Type B pancreatic cell (in vitro differentiated cells): ENCODE results near the gene ZNF132. TPM values are rescaled to one million over a fixed set of nuclear protein-coding genes. Genes with fewer than 3 reads are reported as not detected.
A peak's percentile ranks its signal among the peaks of the same experiment; 100 is the strongest.

Experiments used
- DNase-seq: peaks from one replicate; pipeline ENCODE4 v3.0.0; 2021; ENCODE audit warnings: mixed read lengths; ENCODE audit not compliant: unreplicated experiment; ENCODE audit errors: extremely low spot score
- H3K27ac Mint-ChIP-seq: 2 replicates; pipeline ENCODE4 v1.8.0; 2021; ENCODE audit warnings: mild to moderate bottlenecking, mixed read lengths
- H3K27me3 Mint-ChIP-seq: 2 replicates; pipeline ENCODE4 v1.8.0; 2021; ENCODE audit warnings: mixed read lengths
- H3K36me3 Mint-ChIP-seq: 2 replicates; pipeline ENCODE4 v1.8.0; 2021; ENCODE audit warnings: mixed read lengths
- H3K4me1 Mint-ChIP-seq: one replicate; pipeline ENCODE4 v1.8.0; 2021; ENCODE audit warnings: mixed read lengths; ENCODE audit not compliant: unreplicated experiment
- H3K4me3 Mint-ChIP-seq: 2 replicates; pipeline ENCODE4 v1.8.0; 2021; ENCODE audit warnings: mild to moderate bottlenecking, mixed read lengths
- H3K9me3 Mint-ChIP-seq: 2 replicates; pipeline ENCODE4 v1.8.0; 2021; ENCODE audit warnings: mixed read lengths
- total RNA-seq: library from RNA; stranded (reverse); gene quantifications from 2 replicates; pipeline ENCODE4 v1.2.1, GENCODE V29; 2021; ENCODE audit warnings: low replicate concordance
- TF ChIP-seq, protein P1 (sequence below): fragments of 200-600 bp; sonication (generic); conservative IDR thresholded peaks from 2 replicates; pipeline ENCODE4 v1.5.0; 2021; ENCODE audit warnings: antibody characterized with exemption, mild to moderate bottlenecking

ZNF132 gene
- total RNA-seq, 1 donor from 2014 or later, result 6.0 TPM

DNA sequence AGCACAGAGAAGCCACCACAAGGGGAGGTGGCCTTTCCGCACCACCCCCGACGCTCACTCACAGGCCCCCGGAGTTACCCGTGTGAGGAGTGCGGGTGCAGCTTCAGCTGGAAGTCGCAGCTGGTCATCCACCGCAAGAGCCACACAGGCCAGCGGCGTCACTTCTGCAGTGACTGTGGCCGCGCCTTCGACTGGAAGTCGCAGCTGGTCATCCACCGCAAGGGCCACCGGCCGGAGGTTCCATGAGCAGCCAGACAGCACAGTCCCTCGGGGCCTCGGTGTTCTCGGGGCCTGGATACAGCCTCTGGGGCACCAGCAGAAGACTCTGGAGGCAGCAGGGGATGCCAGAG is 40.5 kb upstream of the ZNF132 start:
- Mint-ChIP-seq H3K27ac (no peak overlapping the region), H3K4me1 (peaks cover 5% of the 10 kb centered on the region)
- no peak for DNase-seq

DNA sequence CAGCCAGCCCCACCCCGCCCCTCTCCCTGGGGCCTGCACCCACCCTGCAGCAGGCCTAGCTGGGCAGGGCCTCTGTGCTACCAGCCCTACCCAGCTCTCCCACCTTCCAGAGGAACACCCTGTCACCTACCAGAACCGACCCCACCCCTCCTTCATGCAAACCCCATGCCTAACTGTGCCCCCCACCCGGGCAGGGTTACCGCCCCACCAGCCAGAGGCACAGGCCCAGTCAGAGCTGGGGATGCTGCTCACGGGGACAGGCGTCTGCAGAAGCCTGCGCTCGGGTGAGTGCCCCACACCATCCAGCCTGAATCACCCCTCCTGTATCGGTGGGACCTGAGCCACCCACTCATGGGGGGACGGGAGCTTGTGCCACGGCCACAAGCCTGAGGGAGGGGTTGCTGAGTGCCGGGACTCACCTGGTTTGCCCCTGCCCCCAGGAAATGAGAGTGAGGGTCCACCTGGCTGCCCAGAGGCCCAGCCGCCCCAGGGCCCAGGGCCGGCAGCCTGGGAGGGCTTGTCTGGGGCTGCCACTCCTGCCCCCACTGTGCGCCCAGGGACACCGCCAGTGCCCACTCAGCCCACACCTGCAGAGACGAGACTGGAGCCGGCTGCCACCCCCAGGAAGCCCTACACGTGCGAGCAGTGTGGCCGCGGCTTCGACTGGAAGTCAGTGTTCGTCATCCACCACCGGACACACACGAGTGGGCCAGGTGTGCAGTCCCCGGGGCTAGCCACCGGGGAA is 40.0 kb upstream of the ZNF132 start:
- no peaks in the 10 kb centered on the region for H3K36me3 Mint-ChIP-seq
- DNase-seq, result no peak
- H3K4me3 Mint-ChIP-seq, result no peak overlapping the region
- no peaks in the 10 kb centered on the region for H3K27me3 Mint-ChIP-seq
- TF ChIP-seq, protein P1, sequence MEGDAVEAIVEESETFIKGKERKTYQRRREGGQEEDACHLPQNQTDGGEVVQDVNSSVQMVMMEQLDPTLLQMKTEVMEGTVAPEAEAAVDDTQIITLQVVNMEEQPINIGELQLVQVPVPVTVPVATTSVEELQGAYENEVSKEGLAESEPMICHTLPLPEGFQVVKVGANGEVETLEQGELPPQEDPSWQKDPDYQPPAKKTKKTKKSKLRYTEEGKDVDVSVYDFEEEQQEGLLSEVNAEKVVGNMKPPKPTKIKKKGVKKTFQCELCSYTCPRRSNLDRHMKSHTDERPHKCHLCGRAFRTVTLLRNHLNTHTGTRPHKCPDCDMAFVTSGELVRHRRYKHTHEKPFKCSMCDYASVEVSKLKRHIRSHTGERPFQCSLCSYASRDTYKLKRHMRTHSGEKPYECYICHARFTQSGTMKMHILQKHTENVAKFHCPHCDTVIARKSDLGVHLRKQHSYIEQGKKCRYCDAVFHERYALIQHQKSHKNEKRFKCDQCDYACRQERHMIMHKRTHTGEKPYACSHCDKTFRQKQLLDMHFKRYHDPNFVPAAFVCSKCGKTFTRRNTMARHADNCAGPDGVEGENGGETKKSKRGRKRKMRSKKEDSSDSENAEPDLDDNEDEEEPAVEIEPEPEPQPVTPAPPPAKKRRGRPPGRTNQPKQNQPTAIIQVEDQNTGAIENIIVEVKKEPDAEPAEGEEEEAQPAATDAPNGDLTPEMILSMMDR, result no peak
- no peak overlapping the region for H3K27ac Mint-ChIP-seq
- no peaks in the 10 kb centered on the region for H3K9me3 Mint-ChIP-seq
- peaks cover 5% of the 10 kb centered on the region for H3K4me1 Mint-ChIP-seq

More for the DNA sequence above, 40.5 kb upstream of the ZNF132 start:
- Mint-ChIP-seq H3K9me3 (no peaks in the 10 kb centered on the region), H3K4me3 (no peak overlapping the region), H3K27me3 (no peaks in the 10 kb centered on the region), H3K36me3 (no peaks in the 10 kb centered on the region)
- TF ChIP-seq, protein P1, result no peak

DNA sequence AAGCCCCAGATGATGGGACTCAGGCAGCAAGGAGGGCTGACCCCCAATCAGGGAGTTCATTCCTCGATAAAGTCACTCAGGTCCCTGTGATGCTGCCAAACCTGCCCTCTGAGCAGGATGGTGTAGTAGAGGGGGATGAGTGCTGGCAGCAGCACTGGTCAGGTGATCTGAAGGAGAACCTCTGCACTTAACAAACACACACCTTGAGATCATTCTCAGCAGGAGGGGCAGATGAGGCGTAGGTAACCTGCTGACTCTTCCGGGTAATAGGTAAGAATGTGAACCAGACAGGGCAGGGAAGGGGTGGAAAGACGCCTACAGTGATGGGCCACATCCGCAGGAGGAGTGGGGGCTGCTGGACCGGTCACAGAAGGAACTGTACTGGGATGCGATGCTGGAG is 39.4 kb upstream of the ZNF132 start:
- TF ChIP-seq, protein P1, result no peak
- H3K4me1 Mint-ChIP-seq, result peaks cover 10% of the 10 kb centered on the region
- no peaks in the 10 kb centered on the region for H3K9me3 Mint-ChIP-seq
- no peaks in the 10 kb centered on the region for H3K27me3 Mint-ChIP-seq
- no peak overlapping the region for H3K4me3 Mint-ChIP-seq
- H3K27ac Mint-ChIP-seq, result no peak overlapping the region
- H3K36me3 Mint-ChIP-seq, result no peaks in the 10 kb centered on the region
- DNase-seq, result no peak

DNA sequence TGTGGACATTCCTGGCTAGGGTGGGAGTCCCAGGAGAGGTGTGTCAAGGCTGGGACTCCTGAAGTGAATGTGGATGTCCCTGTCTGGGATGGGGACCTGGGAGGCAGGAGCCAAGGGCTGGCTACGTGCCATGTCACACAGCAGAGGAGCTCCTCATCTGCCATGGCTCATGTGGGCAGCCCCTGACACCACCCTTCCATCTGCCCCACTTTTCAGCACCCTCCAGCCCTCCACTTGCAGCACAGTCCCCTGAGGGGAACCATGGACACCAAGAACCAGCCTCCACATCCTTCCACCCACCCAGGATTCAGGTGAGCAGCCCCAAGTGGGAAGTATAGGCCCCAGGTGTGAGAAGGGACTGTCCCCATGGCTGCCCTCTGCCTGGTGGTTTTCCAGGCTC is 37.9 kb upstream of the ZNF132 start:
- H3K36me3 Mint-ChIP-seq, result no peaks in the 10 kb centered on the region
- H3K27ac Mint-ChIP-seq, result no peak overlapping the region
- H3K4me3 Mint-ChIP-seq, result no peak overlapping the region
- no peaks in the 10 kb centered on the region for H3K27me3 Mint-ChIP-seq
- TF ChIP-seq, protein P1, result no peak
- DNase-seq, result no peak
- no peaks in the 10 kb centered on the region for H3K9me3 Mint-ChIP-seq
- peaks cover 10% of the 10 kb centered on the region for H3K4me1 Mint-ChIP-seq

DNA sequence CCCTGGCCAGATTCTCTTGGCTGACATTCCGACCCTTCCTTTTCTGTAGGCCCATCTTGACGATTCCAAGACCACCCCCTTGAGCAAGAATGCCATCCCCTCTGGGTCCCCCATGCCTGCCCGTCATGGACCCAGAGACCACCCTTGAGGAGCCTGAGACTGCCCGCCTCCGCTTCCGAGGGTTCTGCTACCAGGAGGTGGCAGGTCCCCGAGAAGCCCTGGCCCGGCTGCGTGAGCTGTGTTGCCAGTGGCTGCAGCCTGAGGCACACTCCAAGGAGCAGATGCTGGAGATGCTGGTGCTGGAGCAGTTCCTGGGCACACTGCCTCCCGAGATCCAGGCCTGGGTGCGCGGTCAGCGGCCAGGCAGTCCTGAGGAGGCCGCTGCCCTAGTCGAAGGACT is 37.2 kb upstream of the ZNF132 start:
- no peaks in the 10 kb centered on the region for H3K27me3 Mint-ChIP-seq
- no peaks in the 10 kb centered on the region for H3K36me3 Mint-ChIP-seq
- H3K4me3 Mint-ChIP-seq, result peak overlapping the region; percentile 96
- TF ChIP-seq, protein P1, result no peak
- DNase-seq, result no peak
- no peaks in the 10 kb centered on the region for H3K9me3 Mint-ChIP-seq
- peak overlapping the region; percentile 90 for H3K27ac Mint-ChIP-seq
- H3K4me1 Mint-ChIP-seq, result peaks cover 10% of the 10 kb centered on the region
